Nephron (organoid): ENCODE data around the gene PDE4A.
A peak's percentile ranks its signal among the peaks of the same experiment; 100 is the strongest.
"Not testable (repeated sequence)": the region's sequence is repeated elsewhere in the genome, so short reads cannot be mapped to it uniquely, and the experiment has no call there.

Experiments
- H3K27ac Mint-ChIP-seq, 3 experiments: 2 replicates each; pipeline ENCODE4 v1.8.0; 2020; ENCODE audit warnings: mixed read lengths in 3 of 3, mild to moderate bottlenecking in 2 of 3, moderate library complexity in 1 of 3
- H3K27me3 Mint-ChIP-seq: 2 replicates; pipeline ENCODE4 v1.8.0; 2021; ENCODE audit warnings: low read depth, mild to moderate bottlenecking, moderate library complexity, mixed read lengths
- H3K36me3 Mint-ChIP-seq: 2 replicates; pipeline ENCODE4 v1.8.0; 2020; ENCODE audit warnings: low read depth, mixed read lengths
- H3K4me1 Mint-ChIP-seq: 2 replicates; pipeline ENCODE4 v1.8.0; 2020; ENCODE audit warnings: mixed read lengths
- H3K4me3 Mint-ChIP-seq, 3 experiments: 2 replicates each; pipeline ENCODE4 v1.8.0; 2020; ENCODE audit warnings: mild to moderate bottlenecking in 3 of 3, mixed read lengths in 3 of 3, moderate library complexity in 2 of 3
- H3K9me3 Mint-ChIP-seq: 2 replicates; pipeline ENCODE4 v1.8.0; 2020; ENCODE audit warnings: mixed read lengths
- TF ChIP-seq, protein P1 (sequence below), 3 experiments: fragments of 200-600 bp; sonication (generic); IDR thresholded peaks; one replicate each; pipeline ENCODE4 v1.5.0; 2021; ENCODE audit warnings: antibody characterized with exemption in 3 of 3; ENCODE audit not compliant: unreplicated experiment in 3 of 3

PDE4A gene

DNA sequence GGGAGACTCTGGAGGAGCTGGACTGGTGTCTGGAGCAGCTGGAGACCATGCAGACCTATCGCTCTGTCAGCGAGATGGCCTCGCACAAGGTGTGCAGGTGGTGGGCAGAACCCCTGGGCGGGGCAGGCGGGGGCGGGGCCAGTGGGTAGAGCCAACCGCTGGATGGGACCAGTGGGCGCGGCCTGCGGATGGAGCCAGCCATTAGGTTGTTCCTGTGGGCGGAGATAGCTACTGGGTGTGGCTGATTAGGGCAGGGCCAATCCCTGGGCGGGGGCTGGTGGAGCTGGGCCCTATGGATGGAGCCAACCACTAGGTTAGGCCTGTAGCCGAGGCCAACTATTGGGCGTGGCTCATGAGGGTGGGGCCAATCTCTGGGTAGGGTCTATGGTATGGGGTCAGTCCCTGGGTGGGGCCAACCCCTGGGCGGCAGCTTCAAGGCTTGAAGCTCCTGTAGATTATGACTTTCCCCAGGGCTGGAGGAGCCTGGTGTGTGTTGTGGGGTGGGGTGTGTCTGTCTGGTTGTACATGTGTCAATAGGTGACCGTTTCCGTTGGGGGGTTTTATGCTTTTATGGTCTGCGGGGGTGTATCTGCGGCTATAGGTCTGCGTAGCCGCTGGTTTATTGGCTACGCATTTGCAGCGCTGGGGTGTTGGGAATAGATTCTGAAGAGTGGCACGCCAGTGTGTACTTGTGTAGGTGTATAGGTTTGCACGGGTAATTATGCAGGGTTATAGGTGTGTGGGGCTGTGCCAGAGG, 30.7 kb downstream of the PDE4A start:
- no peaks in the 10 kb centered on the region for H3K36me3 Mint-ChIP-seq
- no peaks in the 10 kb centered on the region for H3K9me3 Mint-ChIP-seq
- H3K27me3 Mint-ChIP-seq: peaks cover 12% of the 10 kb centered on the region
- TF ChIP-seq, protein P1, sequence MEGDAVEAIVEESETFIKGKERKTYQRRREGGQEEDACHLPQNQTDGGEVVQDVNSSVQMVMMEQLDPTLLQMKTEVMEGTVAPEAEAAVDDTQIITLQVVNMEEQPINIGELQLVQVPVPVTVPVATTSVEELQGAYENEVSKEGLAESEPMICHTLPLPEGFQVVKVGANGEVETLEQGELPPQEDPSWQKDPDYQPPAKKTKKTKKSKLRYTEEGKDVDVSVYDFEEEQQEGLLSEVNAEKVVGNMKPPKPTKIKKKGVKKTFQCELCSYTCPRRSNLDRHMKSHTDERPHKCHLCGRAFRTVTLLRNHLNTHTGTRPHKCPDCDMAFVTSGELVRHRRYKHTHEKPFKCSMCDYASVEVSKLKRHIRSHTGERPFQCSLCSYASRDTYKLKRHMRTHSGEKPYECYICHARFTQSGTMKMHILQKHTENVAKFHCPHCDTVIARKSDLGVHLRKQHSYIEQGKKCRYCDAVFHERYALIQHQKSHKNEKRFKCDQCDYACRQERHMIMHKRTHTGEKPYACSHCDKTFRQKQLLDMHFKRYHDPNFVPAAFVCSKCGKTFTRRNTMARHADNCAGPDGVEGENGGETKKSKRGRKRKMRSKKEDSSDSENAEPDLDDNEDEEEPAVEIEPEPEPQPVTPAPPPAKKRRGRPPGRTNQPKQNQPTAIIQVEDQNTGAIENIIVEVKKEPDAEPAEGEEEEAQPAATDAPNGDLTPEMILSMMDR (IDR thresholded peaks at IDR 0.05; ENCODE audit: unreplicated experiment in 3 of 3): no peak
- peaks cover 10% of the 10 kb centered on the region for H3K4me1 Mint-ChIP-seq
- no peak overlapping the region for H3K4me3 Mint-ChIP-seq
- no peak overlapping the region for H3K27ac Mint-ChIP-seq

DNA sequence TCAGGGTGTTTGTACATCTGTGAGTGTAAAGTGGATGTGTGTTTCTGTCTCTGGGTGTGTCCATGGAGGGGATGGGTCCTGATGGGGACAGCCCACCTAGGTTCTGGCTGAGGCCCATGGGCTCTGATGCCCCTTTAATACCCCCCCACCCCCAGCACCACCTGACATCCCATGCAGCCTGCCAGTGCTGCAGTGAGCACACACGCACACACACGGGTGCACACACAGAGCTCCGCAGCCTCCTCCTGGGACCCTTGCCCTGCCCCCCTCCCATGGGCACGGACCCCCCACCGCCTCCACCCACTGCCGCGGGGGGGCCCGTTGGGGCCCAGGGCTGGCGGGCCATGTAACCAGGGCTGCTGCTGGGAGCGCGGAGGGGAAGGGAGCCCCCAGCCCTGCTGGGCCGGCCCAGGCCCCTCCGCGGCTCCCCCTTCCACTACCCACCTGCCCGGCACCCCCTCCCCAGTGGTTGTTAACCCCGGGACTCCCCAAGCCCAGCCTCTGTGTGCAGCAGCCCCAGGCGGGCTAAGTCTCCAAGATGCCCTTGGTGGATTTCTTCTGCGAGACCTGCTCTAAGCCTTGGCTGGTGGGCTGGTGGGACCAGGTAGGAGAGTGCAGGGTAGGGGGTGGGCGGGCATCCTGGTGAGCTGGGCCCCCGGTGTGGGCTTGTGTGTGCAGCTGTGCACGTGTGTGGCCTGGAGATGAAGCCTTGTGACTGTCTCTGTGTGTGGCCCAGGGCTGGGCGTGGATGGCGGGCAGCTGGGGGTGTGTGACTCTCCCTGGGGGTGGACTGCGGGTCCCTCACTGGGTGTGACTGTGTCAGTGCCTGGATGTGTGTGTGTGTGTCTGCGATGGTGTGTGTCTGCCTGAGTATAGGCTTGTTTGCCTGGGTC, 32.6 kb downstream of the PDE4A start:
- Mint-ChIP-seq H3K27ac (no peak overlapping the region), H3K36me3 (no peaks in the 10 kb centered on the region), H3K27me3 (peaks cover 12% of the 10 kb centered on the region), H3K4me3 (peak overlapping the region in 2 of 3 experiments; percentile 36 to 38), H3K9me3 (no peaks in the 10 kb centered on the region), H3K4me1 (peaks cover 10% of the 10 kb centered on the region)
- TF ChIP-seq, protein P1 (IDR thresholded peaks at IDR 0.05; ENCODE audit: unreplicated experiment in 3 of 3): no peak

DNA sequence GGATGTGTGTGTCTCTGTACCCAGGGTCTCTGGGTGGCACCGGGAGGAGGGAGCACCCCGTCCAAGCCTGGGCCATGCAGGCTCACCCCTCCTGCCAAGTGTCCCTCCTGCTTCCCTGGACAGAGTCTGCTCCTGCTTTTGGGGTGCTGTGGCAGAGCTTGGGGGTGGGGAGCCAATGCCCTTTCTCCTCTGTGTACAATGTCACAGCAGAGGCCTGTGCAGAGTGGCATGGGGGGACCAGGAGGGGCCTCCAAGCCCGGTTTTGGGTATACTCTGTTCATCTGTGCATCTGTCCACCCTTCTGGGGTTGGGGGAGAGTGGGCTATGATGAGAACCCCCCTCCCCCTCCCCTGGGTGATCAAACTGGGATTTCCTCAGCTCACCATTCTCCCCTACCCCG, 33.5 kb downstream of the PDE4A start:
- Mint-ChIP-seq H3K36me3 (no peaks in the 10 kb centered on the region), H3K27ac (no peak overlapping the region), H3K9me3 (no peaks in the 10 kb centered on the region), H3K4me1 (peaks cover 10% of the 10 kb centered on the region), H3K27me3 (peaks cover 12% of the 10 kb centered on the region), H3K4me3 (peak overlapping the region in 2 of 3 experiments; percentile 36 to 38)
- TF ChIP-seq, protein P1 (IDR thresholded peaks at IDR 0.05; ENCODE audit: unreplicated experiment in 3 of 3): no peak

DNA sequence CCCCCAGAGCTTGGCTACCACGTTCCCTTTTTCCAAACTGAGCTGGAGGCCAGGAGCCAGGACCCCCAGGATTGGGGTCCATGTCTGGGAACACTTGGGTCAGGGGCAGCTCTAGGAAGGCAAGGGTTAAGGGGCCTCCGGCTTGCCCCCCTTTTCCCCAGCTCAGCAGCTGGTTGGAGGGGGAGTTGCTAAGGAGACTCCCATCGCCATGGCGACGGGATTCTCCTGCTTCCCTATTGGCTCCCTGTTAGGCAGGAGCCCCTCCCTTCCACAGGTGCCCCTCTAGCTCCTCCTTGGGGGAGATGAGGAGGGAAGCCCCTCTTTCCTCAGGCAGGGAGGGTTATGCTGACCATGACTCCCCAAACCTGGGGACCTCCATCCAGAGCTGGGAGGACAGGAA, 33.9 kb downstream of the PDE4A start:
- Mint-ChIP-seq H3K4me1 (peaks cover 10% of the 10 kb centered on the region), H3K36me3 (no peaks in the 10 kb centered on the region), H3K27me3 (peaks cover 9% of the 10 kb centered on the region), H3K27ac (no peak overlapping the region), H3K9me3 (no peaks in the 10 kb centered on the region), H3K4me3 (no peak overlapping the region)
- TF ChIP-seq, protein P1 (IDR thresholded peaks at IDR 0.05; ENCODE audit: unreplicated experiment in 3 of 3): no peak

DNA sequence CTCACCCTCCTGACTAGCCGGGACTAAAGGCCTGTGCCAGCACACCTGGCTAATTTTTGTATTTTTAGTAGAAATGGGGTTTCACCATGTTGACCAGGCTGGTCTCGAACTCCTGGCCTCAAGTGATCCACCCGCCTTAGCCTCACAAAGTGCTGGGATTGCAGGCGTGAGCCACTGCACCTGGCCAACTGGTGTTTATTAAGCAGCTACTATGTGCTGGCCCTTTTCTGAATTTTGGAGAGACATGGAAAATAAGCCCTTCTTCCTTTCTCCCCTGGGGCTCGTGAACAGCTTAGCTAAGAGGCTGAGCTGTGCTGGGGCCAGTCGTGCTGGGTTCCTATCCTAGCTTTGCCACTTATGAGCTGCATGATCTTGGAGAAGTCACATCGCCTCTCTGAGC, 38.4 kb downstream of the PDE4A start:
- H3K27me3 Mint-ChIP-seq, H3K4me1 Mint-ChIP-seq, H3K27ac Mint-ChIP-seq, H3K4me3 Mint-ChIP-seq, H3K9me3 Mint-ChIP-seq, H3K36me3 Mint-ChIP-seq: not testable (repeated sequence)

DNA sequence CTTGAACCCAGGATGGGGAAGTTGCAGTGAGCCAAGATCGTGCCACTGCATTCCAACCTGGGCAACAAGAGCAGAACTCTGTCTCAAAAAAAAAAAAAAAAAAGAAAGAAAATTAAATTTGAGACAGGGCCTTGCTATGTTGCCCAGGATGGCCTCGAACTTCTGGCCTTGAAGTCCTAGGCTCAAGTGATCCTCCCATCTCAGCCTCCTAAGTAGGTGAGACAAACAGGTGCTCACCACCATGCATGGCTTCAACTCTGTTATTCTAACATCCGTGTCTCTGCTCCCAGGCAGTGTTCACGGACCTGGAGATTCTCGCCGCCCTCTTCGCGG, 40.3 kb downstream of the PDE4A start:
- Mint-ChIP-seq H3K9me3 (no peaks in the 10 kb centered on the region), H3K27ac (peak overlapping the region in 1 of 3 experiments; percentile 51), H3K36me3 (no peaks in the 10 kb centered on the region), H3K4me3 (peak overlapping the region; percentile 35 to 54 (median 46)), H3K4me1 (no peaks in the 10 kb centered on the region), H3K27me3 (no peaks in the 10 kb centered on the region)
- TF ChIP-seq, protein P1 (IDR thresholded peaks at IDR 0.05; ENCODE audit: unreplicated experiment in 3 of 3): no peak
